H7 (cell line): Measurements from ENCODE around the gene PHTF1. TPM values are rescaled to one million over a fixed set of nuclear protein-coding genes. Genes with fewer than 3 reads are reported as not detected.
A peak's percentile ranks its signal among the peaks of the same experiment; 100 is the strongest.
"Not testable (repeated sequence)": the region's sequence is repeated elsewhere in the genome, so short reads cannot be mapped to it uniquely, and the experiment has no call there.

ENCODE experiments used
- DNase-seq: peaks from one replicate; pipeline ENCODE4 v3.0.0; 2012
- H3K27me3 ChIP-seq: 2 replicates; pipeline ENCODE4 v1.6.0; 2011; ENCODE audit warnings: mild to moderate bottlenecking, low read length; ENCODE audit not compliant: control insufficient read depth, insufficient read depth
- H3K36me3 ChIP-seq: replicated peaks from 2 replicates; pipeline ENCODE4 v1.5.1; 2011; ENCODE audit warnings: low read length; ENCODE audit not compliant: control insufficient read depth, insufficient read depth
- H3K4me3 ChIP-seq: 2 replicates; pipeline ENCODE4 v1.5.1; 2011; ENCODE audit warnings: low read depth, mild to moderate bottlenecking, control low read depth, low read length, moderate library complexity; ENCODE audit not compliant: insufficient read depth
- total RNA-seq: library from RNA; depleted of rRNA; stranded (reverse); fragments of >200 nt; shearing (Covaris generic); gene quantifications from 2 replicates; pipeline ENCODE4 v1.2.3, GENCODE V29; 2014

PHTF1 gene
- total RNA-seq, 1 experiment from 2014 or later, result 27.7 TPM

- not testable (repeated sequence) for H3K27me3 ChIP-seq, H3K4me3 ChIP-seq, DNase-seq, H3K36me3 ChIP-seq
These were observed 40.7 kb downstream of the PHTF1 start for GRCh38 chr1:113718621-113719020.

GRCh38 chr1:113717506-113717905 is 41.8 kb downstream of the PHTF1 start:
- not testable (repeated sequence) for H3K4me3 ChIP-seq, DNase-seq, H3K27me3 ChIP-seq, H3K36me3 ChIP-seq

GRCh38 chr1:113714606-113715269 is 44.5 kb downstream of the PHTF1 start:
- no peak for DNase-seq
- peaks cover 8% of the 10 kb centered on the region for H3K36me3 ChIP-seq

GRCh38 chr1:113701429-113701828 is 57.9 kb downstream of the PHTF1 start:
- peak; percentile 54 for DNase-seq
- no peaks in the 10 kb centered on the region; the same call in 1 of the 2 replicates for H3K36me3 ChIP-seq
- H3K27me3 ChIP-seq, result no peaks in the 10 kb centered on the region
- H3K4me3 ChIP-seq, result no peak overlapping the region

More at GRCh38 chr1:113714606-113715269, 44.5 kb downstream of the PHTF1 start:
- no peaks in the 10 kb centered on the region for H3K27me3 ChIP-seq
- H3K4me3 ChIP-seq, result no peak overlapping the region

- H3K27me3 ChIP-seq, result no peaks in the 10 kb centered on the region
- no peak for DNase-seq
- no peaks in the 10 kb centered on the region; the same call in 1 of the 2 replicates for H3K36me3 ChIP-seq
- H3K4me3 ChIP-seq, result no peak overlapping the region
These were observed 64.4 kb downstream of the PHTF1 start for GRCh38 chr1:113694910-113695309.

GRCh38 chr1:113692824-113693431 is 66.4 kb downstream of the PHTF1 start:
- Histone ChIP-seq H3K4me3 (no peak overlapping the region), H3K36me3 (no peaks in the 10 kb centered on the region; the same call in none of the 2 replicates), H3K27me3 (no peaks in the 10 kb centered on the region)
- no peak for DNase-seq

GRCh38 chr1:113692342-113692741 is 66.9 kb downstream of the PHTF1 start:
- Histone ChIP-seq H3K36me3 (no peaks in the 10 kb centered on the region; the same call in none of the 2 replicates), H3K27me3 (no peaks in the 10 kb centered on the region), H3K4me3 (no peak overlapping the region)
- DNase-seq, result no peak

- Histone ChIP-seq H3K4me3 (no peak overlapping the region), H3K27me3 (no peaks in the 10 kb centered on the region), H3K36me3 (no peaks in the 10 kb centered on the region; the same call in none of the 2 replicates)
- DNase-seq, result no peak
These were observed 68.1 kb downstream of the PHTF1 start for GRCh38 chr1:113691184-113691583.

- no peak for DNase-seq
- H3K27me3 ChIP-seq, result no peaks in the 10 kb centered on the region
These were observed 72.2 kb downstream of the PHTF1 start for GRCh38 chr1:113686891-113687618.

GRCh38 chr1:113684153-113684541 is 75.1 kb downstream of the PHTF1 start:
- no peaks in the 10 kb centered on the region; the same call in 1 of the 2 replicates for H3K36me3 ChIP-seq

More at GRCh38 chr1:113686891-113687618, 72.2 kb downstream of the PHTF1 start:
- Histone ChIP-seq H3K4me3 (no peak overlapping the region), H3K36me3 (no peaks in the 10 kb centered on the region; the same call in none of the 2 replicates)

GRCh38 chr1:113683384-113684152 is 75.7 kb downstream of the PHTF1 start:
- Histone ChIP-seq H3K27me3 (no peaks in the 10 kb centered on the region), H3K36me3 (no peaks in the 10 kb centered on the region; the same call in 1 of the 2 replicates), H3K4me3 (no peak overlapping the region)
- no peak for DNase-seq

More at GRCh38 chr1:113684153-113684541, 75.1 kb downstream of the PHTF1 start:
- no peak for DNase-seq
- no peaks in the 10 kb centered on the region for H3K27me3 ChIP-seq
- H3K4me3 ChIP-seq, result no peak overlapping the region

GRCh38 chr1:113681596-113682337 is 77.5 kb downstream of the PHTF1 start:
- H3K36me3 ChIP-seq, result no peaks in the 10 kb centered on the region; the same call in 1 of the 2 replicates
- H3K4me3 ChIP-seq, result no peak overlapping the region
- no peaks in the 10 kb centered on the region for H3K27me3 ChIP-seq
- no peak for DNase-seq

GRCh38 chr1:113678159-113678469 is 81.2 kb downstream of the PHTF1 start:
- H3K27me3 ChIP-seq, result no peaks in the 10 kb centered on the region

More at GRCh38 chr1:113678159-113678469, 81.2 kb downstream of the PHTF1 start:
- H3K36me3 ChIP-seq, result no peaks in the 10 kb centered on the region
- no peak for DNase-seq
- no peak overlapping the region for H3K4me3 ChIP-seq
